ES-I3 (cell line): ENCODE results near the gene ZDHHC5.
"Not testable (repeated sequence)": the region's sequence is repeated elsewhere in the genome, so short reads cannot be mapped to it uniquely, and the experiment has no call there.

Source experiments
- H3K36me3 ChIP-seq: 2 replicates; pipeline ENCODE4 v1.6.1; 2013; ENCODE audit warnings: mild to moderate bottlenecking, low read length, control low read depth, moderate library complexity; ENCODE audit not compliant: insufficient read depth
- H3K4me1 ChIP-seq: 2 replicates; pipeline ENCODE4 v1.6.1; 2013; ENCODE audit warnings: mild to moderate bottlenecking, control low read depth, low read length; ENCODE audit not compliant: insufficient read depth
- H3K9ac ChIP-seq: 2 replicates; pipeline ENCODE4 v1.6.1; 2013; ENCODE audit warnings: low read depth, mild to moderate bottlenecking, low read length, moderate library complexity
- H3K9me3 ChIP-seq: 2 replicates; pipeline ENCODE4 v1.6.1; 2013; ENCODE audit warnings: mild to moderate bottlenecking, low read length, moderate library complexity; ENCODE audit not compliant: control insufficient read depth, insufficient read depth

ZDHHC5 gene

GRCh38 chr11:57667117-57667735 is 688 bp upstream of the ZDHHC5 start:
- Histone ChIP-seq H3K4me1 (no peaks in the 10 kb centered on the region), H3K9me3 (no peaks in the 10 kb centered on the region), H3K9ac (peak overlapping the region; percentile 87), H3K36me3 (peaks cover 2% of the 10 kb centered on the region; the same call in 1 of the 2 replicates)

- Histone ChIP-seq H3K9me3 (no peaks in the 10 kb centered on the region), H3K9ac (peak overlapping the region; percentile 87), H3K36me3 (peaks cover 14% of the 10 kb centered on the region; the same call in 1 of the 2 replicates), H3K4me1 (no peaks in the 10 kb centered on the region)
These were observed 494 bp downstream of the ZDHHC5 start for GRCh38 chr11:57668434-57668782.

- Histone ChIP-seq H3K36me3 (peaks cover 14% of the 10 kb centered on the region; the same call in 1 of the 2 replicates), H3K9me3 (no peaks in the 10 kb centered on the region), H3K4me1 (no peaks in the 10 kb centered on the region), H3K9ac (no peak overlapping the region)
These were observed 6.3 kb downstream of the ZDHHC5 start for GRCh38 chr11:57674251-57674650.

GRCh38 chr11:57675176-57675941 is 7.4 kb downstream of the ZDHHC5 start:
- no peak overlapping the region for H3K9ac ChIP-seq
- H3K9me3 ChIP-seq: no peaks in the 10 kb centered on the region
- no peaks in the 10 kb centered on the region for H3K4me1 ChIP-seq
- H3K36me3 ChIP-seq: peaks cover 17% of the 10 kb centered on the region

- H3K36me3 ChIP-seq: peaks cover 7% of the 10 kb centered on the region
- no peaks in the 10 kb centered on the region; the same call in 1 of the 2 replicates for H3K4me1 ChIP-seq
- no peak overlapping the region for H3K9ac ChIP-seq
- no peaks in the 10 kb centered on the region for H3K9me3 ChIP-seq
These were observed 11.5 kb downstream of the ZDHHC5 start for GRCh38 chr11:57679396-57679795.

- H3K9me3 ChIP-seq: no peaks in the 10 kb centered on the region
- no peaks in the 10 kb centered on the region; the same call in 1 of the 2 replicates for H3K4me1 ChIP-seq
- peaks cover 7% of the 10 kb centered on the region for H3K36me3 ChIP-seq
- H3K9ac ChIP-seq: no peak overlapping the region
These were observed 12.6 kb downstream of the ZDHHC5 start for GRCh38 chr11:57680552-57680874.

GRCh38 chr11:57681168-57681567 is 13.3 kb downstream of the ZDHHC5 start:
- H3K9me3 ChIP-seq: no peaks in the 10 kb centered on the region
- no peak overlapping the region for H3K9ac ChIP-seq
- H3K36me3 ChIP-seq: peaks cover 7% of the 10 kb centered on the region
- H3K4me1 ChIP-seq: no peaks in the 10 kb centered on the region; the same call in 1 of the 2 replicates

GRCh38 chr11:57690474-57690873 is 22.6 kb downstream of the ZDHHC5 start:
- not testable (repeated sequence) for H3K9ac ChIP-seq, H3K4me1 ChIP-seq, H3K9me3 ChIP-seq
- H3K36me3 ChIP-seq: peaks cover 40% of the 10 kb centered on the region

- Histone ChIP-seq H3K36me3 (peaks cover 35% of the 10 kb centered on the region), H3K9ac (no peak overlapping the region), H3K9me3 (no peaks in the 10 kb centered on the region), H3K4me1 (no peaks in the 10 kb centered on the region)
These were observed 31.0 kb downstream of the ZDHHC5 start for GRCh38 chr11:57698843-57699365.

- H3K9me3 ChIP-seq: no peaks in the 10 kb centered on the region
- H3K36me3 ChIP-seq: peaks cover 30% of the 10 kb centered on the region
- H3K9ac ChIP-seq: no peak overlapping the region
- no peaks in the 10 kb centered on the region for H3K4me1 ChIP-seq
These were observed 31.9 kb downstream of the ZDHHC5 start for GRCh38 chr11:57699813-57700212.

- peaks cover 29% of the 10 kb centered on the region for H3K36me3 ChIP-seq
- no peaks in the 10 kb centered on the region for H3K9me3 ChIP-seq
- H3K9ac ChIP-seq: no peak overlapping the region
- H3K4me1 ChIP-seq: no peaks in the 10 kb centered on the region
These were observed 32.5 kb downstream of the ZDHHC5 start for GRCh38 chr11:57700425-57700824.

GRCh38 chr11:57703341-57703740 is 35.4 kb downstream of the ZDHHC5 start:
- H3K4me1 ChIP-seq: no peaks in the 10 kb centered on the region
- H3K9ac ChIP-seq: no peak overlapping the region
- no peaks in the 10 kb centered on the region for H3K9me3 ChIP-seq
- H3K36me3 ChIP-seq: peaks cover 21% of the 10 kb centered on the region

GRCh38 chr11:57704932-57705331 is 37.0 kb downstream of the ZDHHC5 start:
- Histone ChIP-seq H3K4me1 (no peaks in the 10 kb centered on the region), H3K36me3 (peaks cover 10% of the 10 kb centered on the region), H3K9ac (no peak overlapping the region), H3K9me3 (no peaks in the 10 kb centered on the region)

- H3K4me1 ChIP-seq, H3K9me3 ChIP-seq, H3K36me3 ChIP-seq, H3K9ac ChIP-seq: not testable (repeated sequence)
These were observed 37.5 kb downstream of the ZDHHC5 start for GRCh38 chr11:57705432-57705831.

GRCh38 chr11:57709802-57710367 is 42.0 kb downstream of the ZDHHC5 start:
- H3K9ac ChIP-seq: no peak overlapping the region
- H3K36me3 ChIP-seq: no peaks in the 10 kb centered on the region
- peaks cover 11% of the 10 kb centered on the region; the same call in 1 of the 2 replicates for H3K4me1 ChIP-seq
- H3K9me3 ChIP-seq: no peaks in the 10 kb centered on the region
